Neural crest cell (in vitro differentiated cells): ENCODE data around the gene SBF2. TPM values are rescaled to one million over a fixed set of nuclear protein-coding genes. Genes with fewer than 3 reads are reported as not detected.
"Not testable (repeated sequence)": the region's sequence is repeated elsewhere in the genome, so short reads cannot be mapped to it uniquely, and the experiment has no call there.

Experiments used
- DNase-seq: peaks from one replicate; pipeline ENCODE4 v3.0.0; 2021; ENCODE audit warnings: low read depth, mixed read lengths, low spot score
- H3K27ac Mint-ChIP-seq: one replicate; pipeline ENCODE4 v1.8.0; 2021; ENCODE audit warnings: mild to moderate bottlenecking, mixed read lengths; ENCODE audit not compliant: unreplicated experiment
- H3K27me3 Mint-ChIP-seq: 2 replicates; pipeline ENCODE4 v1.8.0; 2021; ENCODE audit warnings: low read depth, mild to moderate bottlenecking, mixed read lengths
- H3K36me3 Mint-ChIP-seq: 2 replicates; pipeline ENCODE4 v1.8.0; 2021; ENCODE audit warnings: low read depth, mild to moderate bottlenecking, mixed read lengths
- H3K4me1 Mint-ChIP-seq: 2 replicates; pipeline ENCODE4 v1.8.0; 2021; ENCODE audit warnings: mixed read lengths
- H3K4me3 Mint-ChIP-seq: one replicate; pipeline ENCODE4 v1.8.0; 2021; ENCODE audit warnings: mild to moderate bottlenecking, mixed read lengths
- H3K9me3 Mint-ChIP-seq: 2 replicates; pipeline ENCODE4 v1.8.0; 2021; ENCODE audit warnings: mixed read lengths
- CTCF ChIP-seq: fragments of 200-600 bp; sonication (generic); conservative IDR thresholded peaks from 2 replicates; pipeline ENCODE4 v1.5.0; 2021; ENCODE audit warnings: antibody characterized with exemption, mild to moderate bottlenecking
- total RNA-seq: library from RNA; stranded (reverse); gene quantifications from 2 replicates; pipeline ENCODE4 v1.2.1, GENCODE V29; 2021

The SBF2 gene
- total RNA-seq, 1 donor from 2014 or later = 30.2 TPM

GRCh38 chr11:9953994-9954626, 339.9 kb downstream of the SBF2 start:
- no peak overlapping the region for H3K27ac Mint-ChIP-seq
- H3K4me3 Mint-ChIP-seq = no peak overlapping the region
- H3K9me3 Mint-ChIP-seq = no peaks in the 10 kb centered on the region
- peaks cover 21% of the 10 kb centered on the region for H3K4me1 Mint-ChIP-seq
- TF ChIP-seq CTCF = no peak
- no peaks in the 10 kb centered on the region for H3K27me3 Mint-ChIP-seq
- DNase-seq = no peak
- H3K36me3 Mint-ChIP-seq = peaks cover 9% of the 10 kb centered on the region

- no peaks in the 10 kb centered on the region for H3K27me3 Mint-ChIP-seq
- no peak overlapping the region for H3K27ac Mint-ChIP-seq
- no peak for DNase-seq
- peaks cover 21% of the 10 kb centered on the region for H3K4me1 Mint-ChIP-seq
- TF ChIP-seq CTCF = no peak
- H3K36me3 Mint-ChIP-seq = peaks cover 3% of the 10 kb centered on the region
- H3K4me3 Mint-ChIP-seq = no peak overlapping the region
- no peaks in the 10 kb centered on the region for H3K9me3 Mint-ChIP-seq
Observed at GRCh38 chr11:9952511-9953196, 341.4 kb downstream of the SBF2 start.

- Mint-ChIP-seq H3K4me3 (no peak overlapping the region), H3K27me3 (no peaks in the 10 kb centered on the region), H3K4me1 (peaks cover 21% of the 10 kb centered on the region), H3K27ac (no peak overlapping the region), H3K9me3 (no peaks in the 10 kb centered on the region), H3K36me3 (peaks cover 7% of the 10 kb centered on the region)
- no peak for TF ChIP-seq CTCF
- no peak for DNase-seq
Observed at GRCh38 chr11:9951807-9952206, 342.2 kb downstream of the SBF2 start.

GRCh38 chr11:9950462-9950861, 343.6 kb downstream of the SBF2 start:
- Mint-ChIP-seq H3K9me3 (no peaks in the 10 kb centered on the region), H3K4me3 (no peak overlapping the region), H3K27me3 (no peaks in the 10 kb centered on the region), H3K4me1 (peaks cover 21% of the 10 kb centered on the region), H3K27ac (no peak overlapping the region), H3K36me3 (peaks cover 13% of the 10 kb centered on the region)
- DNase-seq = no peak
- no peak for TF ChIP-seq CTCF

GRCh38 chr11:9947231-9947864, 346.7 kb downstream of the SBF2 start:
- no peak for DNase-seq
- H3K9me3 Mint-ChIP-seq = peaks cover 2% of the 10 kb centered on the region

GRCh38 chr11:9945680-9946079, 348.3 kb downstream of the SBF2 start:
- H3K4me3 Mint-ChIP-seq, H3K27me3 Mint-ChIP-seq, DNase-seq, H3K4me1 Mint-ChIP-seq, H3K27ac Mint-ChIP-seq, H3K9me3 Mint-ChIP-seq: not testable (repeated sequence)
- peaks cover 23% of the 10 kb centered on the region for H3K36me3 Mint-ChIP-seq

More at GRCh38 chr11:9947231-9947864, 346.7 kb downstream of the SBF2 start:
- H3K36me3 Mint-ChIP-seq = peaks cover 26% of the 10 kb centered on the region
- H3K27me3 Mint-ChIP-seq = no peaks in the 10 kb centered on the region
- H3K4me3 Mint-ChIP-seq = no peak overlapping the region
- no peak for TF ChIP-seq CTCF
- no peak overlapping the region for H3K27ac Mint-ChIP-seq
- H3K4me1 Mint-ChIP-seq = peaks cover 16% of the 10 kb centered on the region
